ENCODE measurements around the gene HOMER3. TPM values are rescaled to one million over a fixed set of nuclear protein-coding genes. Genes with fewer than 3 reads are reported as not detected.
"Not testable (repeated sequence)": the region's sequence is repeated elsewhere in the genome, so short reads cannot be mapped to it uniquely, and the experiment has no call there.

HOMER3 gene
- total RNA-seq, 1 experiment from 2014 or later: 104 TPM

DNA sequence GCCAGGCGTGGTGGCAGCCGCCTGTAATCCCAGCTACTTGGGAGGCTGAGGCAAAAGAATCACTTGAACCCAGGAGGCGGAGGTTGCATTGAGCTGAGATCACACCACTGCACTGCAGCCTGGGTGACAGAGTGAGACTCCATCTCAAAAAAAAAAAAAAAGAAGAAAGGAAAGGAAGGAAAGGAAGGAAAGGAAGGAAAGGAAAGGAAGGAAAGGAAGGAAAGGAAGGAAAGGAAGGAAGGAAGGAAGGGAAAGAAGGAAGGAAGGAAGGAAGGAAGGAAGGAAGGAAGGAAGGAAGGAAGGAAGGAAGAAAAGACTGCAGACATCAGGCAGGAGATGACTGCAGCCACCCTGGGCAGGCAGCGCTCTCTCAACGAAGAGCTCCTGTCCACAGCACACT, 38.5 kb downstream of the HOMER3 start:
- not testable (repeated sequence) for DNase-seq (ENCODE audit: low spot score)

DNA sequence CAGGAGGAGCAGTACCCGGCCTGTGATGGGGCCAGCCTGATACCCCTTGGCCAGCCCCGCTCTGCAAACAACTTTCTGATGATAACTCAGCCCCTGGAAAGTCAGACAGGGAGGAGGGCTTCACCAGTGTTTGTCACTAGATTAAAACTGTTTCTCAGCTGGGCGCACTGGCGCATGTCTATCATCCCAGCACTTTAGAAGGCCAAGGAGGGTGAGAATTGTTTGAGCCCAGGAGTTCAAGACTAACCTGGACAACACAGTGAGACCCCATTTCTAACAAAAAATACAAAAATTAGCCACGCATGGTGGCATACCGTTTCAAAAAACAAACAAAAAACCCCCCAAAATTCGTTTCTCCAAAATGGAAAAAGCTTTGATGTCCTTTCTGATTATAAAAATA, 39.5 kb downstream of the HOMER3 start:
- DNase-seq (ENCODE audit: low spot score): no peak

DNA sequence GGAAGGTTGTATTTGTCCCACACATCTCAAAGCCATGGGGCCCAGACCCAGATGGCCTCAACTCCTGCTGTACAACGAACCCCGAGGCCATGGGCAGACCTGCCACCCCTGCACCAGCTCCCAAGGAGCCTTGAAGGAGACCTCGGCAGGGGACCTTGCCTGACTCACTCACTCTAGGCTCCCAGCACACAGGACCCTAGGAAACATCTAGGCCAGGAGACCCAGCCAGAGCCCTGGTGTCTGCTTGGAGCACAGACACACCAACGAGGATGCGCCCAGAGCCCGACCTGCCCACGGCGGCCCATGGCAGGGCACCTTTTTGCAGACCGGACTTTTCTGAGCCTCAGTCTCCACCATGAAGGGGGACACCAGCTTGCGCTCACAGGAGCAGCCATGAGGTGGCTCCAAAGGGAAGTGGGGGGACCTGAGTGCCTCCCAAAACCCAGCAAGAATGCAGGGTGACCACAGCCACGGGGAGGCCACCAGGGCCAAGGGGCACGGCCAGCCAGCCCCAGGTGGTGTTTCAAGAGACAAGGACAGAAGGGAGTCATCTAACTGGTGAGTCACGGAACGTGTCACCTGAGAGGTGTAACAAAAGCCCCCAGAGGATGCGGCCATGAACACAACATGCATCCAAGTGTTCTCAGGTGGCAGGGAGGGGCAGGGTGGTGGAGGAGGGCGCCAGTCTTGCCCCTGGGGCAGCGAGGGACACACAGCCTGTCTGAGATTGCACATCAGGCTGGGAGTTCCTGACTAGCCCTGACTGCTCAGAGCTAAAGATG, 40.1 kb downstream of the HOMER3 start:
- DNase-seq (ENCODE audit: low spot score): no peak

DNA sequence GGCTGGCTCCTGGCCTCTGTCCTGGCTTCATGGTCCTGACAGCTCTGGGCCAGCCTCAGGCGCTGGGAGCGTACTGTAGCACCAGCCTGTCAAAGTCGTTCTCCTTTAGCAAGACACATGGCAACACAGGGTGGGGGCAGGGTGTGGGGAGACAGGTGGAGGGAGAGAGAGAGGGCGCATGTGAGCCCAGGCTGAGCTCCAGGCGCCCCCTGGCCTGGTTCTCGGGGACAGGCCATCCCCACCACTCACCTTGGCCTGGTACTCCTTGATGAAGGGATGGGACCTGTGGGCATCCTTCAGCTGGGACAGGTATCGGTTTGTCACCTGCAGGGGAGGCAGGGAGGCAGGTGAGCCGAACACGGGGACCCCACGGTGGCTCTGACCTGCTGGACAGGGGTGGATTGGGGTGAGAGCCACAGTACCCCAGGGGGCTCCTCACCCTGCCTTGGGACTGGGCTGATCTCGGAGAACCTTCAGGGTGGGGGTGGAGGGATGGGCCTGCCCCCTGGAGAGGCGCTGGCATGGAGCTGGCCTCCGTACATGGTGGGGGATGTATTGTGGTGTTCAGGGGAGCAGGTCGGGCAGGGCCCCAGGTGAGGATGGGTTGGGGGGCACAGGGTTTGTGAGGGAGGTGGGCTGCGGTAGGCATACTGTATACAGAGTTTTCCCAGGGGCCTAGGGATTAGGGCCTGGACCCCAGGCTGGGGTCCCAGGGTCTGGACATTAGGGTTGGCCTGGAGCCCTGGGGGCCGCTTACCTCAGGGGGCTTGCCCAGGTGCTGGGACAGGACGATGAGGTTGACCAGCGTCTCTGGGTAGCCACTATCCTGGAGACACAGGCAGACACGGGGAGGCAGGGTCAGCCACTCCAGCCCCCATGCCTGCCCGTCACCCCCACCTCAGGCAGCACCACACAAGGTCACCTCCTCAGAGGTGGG, 41.1 kb downstream of the HOMER3 start:
- DNase-seq (ENCODE audit: low spot score): no peak

DNA sequence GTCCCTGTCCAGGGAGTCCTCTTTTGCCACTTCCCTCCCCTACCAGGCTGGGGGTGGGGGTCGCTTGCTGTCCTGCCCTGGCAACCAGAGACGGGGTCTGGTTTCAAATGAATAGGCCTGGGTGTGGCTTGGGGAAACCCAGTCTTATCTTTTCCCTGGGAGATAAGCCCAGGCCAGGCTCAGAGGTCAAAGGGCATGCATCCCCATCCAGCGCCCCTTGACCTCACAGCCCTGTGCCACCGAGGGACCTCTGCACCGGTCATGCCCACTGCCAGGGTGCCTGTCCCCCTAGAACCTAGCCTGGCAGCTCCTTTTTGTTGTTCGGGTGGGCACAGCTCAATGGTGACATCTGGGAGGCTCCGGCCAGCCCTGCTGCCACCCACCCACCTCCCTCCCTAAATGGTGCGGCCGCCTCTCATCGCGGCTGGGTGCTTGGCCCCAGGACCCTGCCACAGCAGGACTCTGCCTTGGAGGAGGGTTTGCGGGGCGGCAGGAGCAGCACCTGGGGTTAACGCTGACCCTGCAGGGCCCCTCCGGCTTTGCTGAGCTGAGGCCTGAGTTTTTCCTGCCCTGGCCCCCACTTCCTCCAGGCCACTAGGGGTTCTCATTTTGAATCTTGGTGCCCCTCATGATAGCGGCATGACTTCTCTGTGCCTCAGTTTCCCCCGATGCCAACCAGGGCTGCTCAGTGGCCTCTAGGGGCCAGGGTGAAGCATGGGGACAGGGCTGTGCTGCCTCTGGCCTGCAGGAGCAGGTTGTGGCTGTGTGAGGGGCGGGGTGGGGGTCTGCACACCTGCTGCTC, 42.2 kb downstream of the HOMER3 start:
- no peak for DNase-seq (ENCODE audit: low spot score)

DNA sequence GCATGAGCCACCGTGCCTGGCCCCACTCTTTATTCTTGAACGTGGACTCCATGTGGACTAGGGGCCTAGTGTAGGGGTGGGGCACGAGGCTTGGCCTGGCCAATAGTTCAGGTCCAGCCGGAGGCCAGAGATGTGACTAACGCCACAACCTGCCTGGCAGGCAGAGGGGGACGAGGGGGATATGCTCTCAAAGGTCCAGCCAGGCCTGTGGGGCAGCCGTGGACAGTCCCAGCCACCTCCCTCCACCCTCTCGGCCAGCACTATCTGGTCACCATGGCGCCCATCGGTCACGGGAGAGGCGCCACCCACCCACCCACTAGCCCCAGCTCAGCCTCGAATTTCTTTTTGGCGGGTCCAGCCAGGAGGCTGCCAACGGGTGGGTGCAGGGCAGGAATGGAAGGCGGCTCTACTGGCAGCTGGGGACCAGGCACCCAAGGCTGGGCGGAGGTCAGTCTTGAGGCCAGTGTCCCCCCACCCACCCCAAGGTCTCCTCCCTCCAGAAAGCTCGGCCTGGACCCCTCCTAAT, 42.9 kb downstream of the HOMER3 start:
- no peak for DNase-seq (ENCODE audit: low spot score)

DNA sequence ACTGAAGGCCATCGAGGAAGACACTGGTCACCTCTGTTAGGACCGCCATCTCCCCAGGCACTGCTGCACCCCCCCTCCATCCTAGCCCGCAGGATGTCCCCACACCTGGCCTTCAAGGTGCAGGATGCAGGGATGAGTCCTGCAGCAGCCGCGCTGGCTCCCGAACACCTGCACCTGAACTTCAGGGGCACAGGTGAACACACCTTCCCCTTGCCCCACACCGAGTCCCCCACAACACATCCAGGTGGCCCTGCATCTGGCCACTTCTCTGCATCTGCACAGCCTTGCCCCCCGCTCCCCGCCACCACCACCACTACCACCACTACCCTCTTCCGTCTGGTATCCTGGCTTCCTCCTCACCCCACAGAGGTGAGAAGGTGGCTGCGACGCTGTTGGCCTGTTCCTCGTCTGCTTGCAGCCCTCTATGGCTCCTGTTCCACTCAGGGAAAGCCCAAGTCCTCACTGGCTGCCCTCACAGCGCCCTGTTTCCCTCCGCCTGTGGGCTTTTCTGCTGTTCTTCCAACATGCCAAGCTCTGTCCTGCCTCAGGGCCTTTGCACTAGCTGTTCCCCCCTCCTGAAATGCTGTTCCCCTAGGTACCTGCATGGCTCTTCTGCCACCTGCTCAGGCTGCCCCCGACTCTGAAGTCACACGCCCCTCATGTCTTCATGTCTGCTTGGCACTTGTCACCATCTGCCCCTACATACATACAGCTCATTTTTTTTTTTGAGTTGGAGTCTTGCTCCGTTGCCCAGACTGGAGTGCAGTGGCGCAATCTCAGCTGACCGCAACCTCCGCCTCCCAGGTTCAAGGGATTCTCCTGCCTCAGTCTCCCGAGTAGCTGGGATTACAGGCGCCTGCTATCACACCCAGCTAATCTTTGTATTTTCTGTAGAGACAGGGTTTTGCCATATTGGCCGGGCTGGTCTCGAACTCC, 43.7 kb downstream of the HOMER3 start:
- DNase-seq (ENCODE audit: low spot score): no peak

DNA sequence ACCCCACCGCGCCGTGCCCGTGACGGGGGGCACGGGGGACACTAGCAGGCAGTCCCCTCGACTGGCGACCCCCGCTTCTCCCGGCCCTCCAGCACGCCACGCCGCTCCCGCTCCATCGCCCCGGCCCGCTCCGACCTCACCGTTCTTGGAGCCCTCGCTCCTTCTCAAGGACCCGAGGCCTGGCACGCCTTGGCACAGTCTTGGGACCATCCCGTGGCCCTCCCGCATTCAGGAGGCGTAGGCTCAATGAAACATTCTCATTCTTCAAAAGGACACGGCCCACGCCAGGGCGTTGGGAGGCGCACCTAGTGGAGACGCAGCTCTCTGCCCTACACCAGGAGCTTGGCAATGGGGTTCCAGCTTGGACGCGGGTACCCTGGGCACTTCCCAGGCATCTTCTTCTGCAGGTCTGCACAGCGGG, 44.6 kb downstream of the HOMER3 start:
- no peak for DNase-seq (ENCODE audit: low spot score)

DNA sequence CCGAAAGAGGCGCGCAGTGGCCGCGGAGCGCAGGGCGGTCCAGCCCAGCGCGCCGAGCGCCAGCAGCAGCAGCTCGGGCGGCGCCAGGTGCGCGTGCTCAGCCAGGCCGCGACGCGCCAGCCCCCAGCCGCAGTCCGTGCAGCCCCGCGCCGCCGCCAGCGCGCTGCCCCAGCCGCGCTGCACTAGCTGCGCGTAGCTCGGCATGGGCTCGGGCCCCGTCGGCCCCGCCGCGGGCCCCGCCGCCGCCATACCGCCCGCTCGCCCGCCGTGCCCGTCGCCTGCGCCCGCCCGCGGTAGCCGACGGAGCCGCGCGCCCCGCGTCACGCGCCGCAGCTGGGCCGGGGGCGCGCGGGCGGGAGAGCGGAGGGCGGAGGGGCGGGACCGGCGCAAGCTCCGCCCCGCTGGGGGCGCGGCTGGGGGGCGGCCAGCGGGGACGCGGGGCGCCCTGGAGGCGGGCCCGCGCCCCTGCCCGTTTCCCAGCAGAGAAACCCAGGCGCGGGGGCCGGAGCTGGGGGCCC, 45.1 kb downstream of the HOMER3 start, which contains the start of gene CERS1:
Gene CERS1, minus strand, starts transcription at position 335 of the 518 bp plus-strand sequence. Its CDS starts 86 bp downstream, at position 249.
- no peak for DNase-seq (ENCODE audit: low spot score)

DNA sequence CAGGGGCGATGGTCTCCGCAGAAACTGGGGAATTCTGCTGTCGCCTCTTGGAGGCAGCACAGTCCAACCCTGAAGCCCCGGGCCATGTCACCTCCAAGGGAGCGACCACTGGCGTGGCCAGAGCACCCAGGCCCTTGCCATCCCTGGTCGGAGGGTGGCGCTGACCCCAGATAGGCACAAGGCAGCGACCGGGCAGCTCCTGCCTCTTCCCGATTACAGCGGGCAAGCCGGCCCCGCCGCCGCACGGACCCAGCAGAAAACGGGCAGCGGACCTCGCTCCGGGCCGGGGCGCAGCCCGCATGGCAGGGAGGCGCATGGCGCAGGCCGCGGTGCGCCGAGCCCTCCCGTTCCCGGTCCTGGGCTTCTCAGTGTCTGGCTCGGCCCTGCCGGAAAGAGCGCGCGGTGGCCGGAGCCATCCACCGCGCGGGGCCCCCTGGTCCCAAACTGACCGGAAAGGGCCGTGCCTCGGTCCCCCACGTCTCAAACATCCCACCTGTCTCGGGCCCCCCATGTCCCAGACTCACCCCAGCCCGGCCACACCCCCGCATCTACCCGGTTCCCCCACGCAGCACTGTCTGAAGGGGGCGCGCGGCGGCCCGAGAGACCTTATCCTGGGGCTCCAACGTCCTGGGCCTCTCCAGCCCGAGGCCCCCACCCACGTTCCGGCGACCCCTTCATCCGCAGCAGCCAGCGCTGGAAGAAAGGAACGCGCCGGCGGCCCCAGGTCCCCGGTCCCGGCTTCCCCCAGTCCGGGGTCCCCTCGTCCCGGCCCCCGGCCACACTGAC, 45.8 kb downstream of the HOMER3 start:
- no peak for DNase-seq (ENCODE audit: low spot score)

DNA sequence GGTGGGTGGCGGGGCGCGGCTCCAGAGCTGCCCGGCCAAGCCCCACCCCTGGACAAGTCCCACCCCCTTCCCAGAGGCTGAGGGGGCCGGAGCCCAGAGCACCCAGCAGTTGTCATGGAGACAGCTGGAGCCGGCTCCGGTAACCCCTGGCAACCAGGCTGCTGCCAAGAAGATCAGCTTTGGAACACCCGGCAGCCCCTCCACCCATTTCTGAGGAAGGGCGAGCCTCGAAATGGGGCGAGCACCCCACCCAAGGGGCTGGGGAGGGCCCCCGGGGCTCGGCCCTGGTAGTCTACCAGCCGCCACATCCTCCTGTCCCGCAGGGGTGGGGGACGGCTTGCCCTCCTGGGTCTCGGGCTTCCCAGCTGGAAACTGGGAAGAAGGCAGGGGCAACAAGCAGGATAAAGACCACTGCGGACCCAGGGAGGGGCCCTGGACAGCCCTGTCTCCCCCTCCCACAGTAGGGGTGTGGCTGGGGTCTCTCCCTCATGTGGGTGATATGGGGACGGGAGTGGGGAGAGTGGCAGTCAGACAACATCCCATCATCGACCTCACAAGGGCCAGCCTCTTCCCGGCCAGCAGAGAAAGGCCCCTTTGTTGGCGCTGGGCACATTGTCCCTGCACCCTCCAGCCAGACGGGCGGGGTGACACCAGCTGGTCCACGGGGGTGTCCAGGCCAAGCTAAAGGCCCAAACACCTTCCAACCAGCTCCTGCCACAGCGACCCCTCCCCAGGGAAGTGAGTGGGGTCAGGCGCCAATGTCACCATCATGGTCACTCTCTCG, 46.6 kb downstream of the HOMER3 start:
- no peak for DNase-seq (ENCODE audit: low spot score)

DNA sequence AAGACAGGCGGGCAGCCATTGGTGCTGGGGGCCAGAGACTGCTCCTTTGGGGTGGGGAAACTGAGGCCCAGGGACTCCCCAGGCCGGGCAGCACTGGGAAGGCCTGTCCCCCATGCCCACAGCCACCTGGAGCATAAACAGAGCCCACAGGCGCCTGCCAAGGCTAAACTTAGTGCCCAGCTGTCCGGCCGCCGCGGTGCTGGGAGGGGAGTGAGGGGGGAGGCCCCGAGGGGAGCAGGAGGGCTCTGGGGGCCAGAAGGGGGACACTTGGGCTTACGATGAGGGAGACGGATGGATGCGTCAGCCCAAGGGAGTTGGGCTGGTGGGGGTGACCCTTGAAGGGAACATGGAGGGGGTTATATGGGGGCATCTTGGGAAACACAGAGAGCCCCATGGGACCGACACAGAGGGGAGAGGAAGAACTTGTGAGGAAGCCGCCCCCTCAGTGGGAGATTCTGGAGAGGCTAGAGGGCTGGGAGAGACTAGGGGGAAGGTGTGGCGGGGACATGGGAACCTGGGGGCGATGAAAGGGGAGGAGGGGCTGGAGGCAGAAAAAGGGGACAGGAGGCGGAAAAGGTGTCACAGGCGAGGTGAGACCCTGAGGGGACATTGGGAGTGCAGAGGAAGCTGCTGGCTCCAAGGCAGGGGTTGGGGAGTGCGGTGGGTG, 47.3 kb downstream of the HOMER3 start:
- DNase-seq (ENCODE audit: low spot score): no peak

DNA sequence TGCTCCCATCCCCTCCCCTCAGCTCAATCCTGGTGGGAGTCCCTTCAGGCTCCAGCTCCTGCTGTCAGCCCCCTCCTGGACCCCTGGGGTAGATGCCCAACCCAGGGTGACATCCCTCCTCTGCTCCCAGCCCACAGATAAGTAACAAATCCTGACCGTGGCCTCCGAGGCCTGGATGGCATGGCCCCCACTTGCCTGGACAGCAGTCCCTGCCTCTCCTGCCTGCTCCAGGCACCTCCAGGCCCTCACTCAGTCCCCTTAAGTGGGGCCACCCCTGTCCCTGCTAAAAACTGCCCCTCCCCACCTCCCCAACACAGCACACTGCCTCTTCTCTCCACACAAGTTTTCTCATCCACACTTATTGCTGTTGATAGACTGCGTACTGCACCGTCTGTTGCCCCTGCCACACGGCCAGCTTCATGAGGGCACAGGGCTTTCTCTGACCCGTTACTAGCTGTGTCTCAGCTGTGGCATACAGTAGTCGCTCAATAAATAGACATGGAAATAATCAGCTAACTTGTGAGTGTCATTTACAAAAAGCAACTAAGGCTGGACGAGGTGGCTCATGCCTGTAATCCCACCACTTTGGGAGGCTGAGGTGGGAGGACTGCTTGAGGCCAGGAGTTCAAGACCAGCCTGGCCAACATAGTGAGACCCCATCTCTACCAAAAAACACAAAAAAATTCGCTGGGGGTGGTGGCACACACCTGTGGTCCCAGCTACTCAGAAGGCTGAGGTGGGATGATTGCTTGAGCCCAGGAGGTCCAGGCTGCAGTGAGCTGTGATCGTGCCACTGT, 50.9 kb downstream of the HOMER3 start:
- DNase-seq (ENCODE audit: low spot score): no peak

DNA sequence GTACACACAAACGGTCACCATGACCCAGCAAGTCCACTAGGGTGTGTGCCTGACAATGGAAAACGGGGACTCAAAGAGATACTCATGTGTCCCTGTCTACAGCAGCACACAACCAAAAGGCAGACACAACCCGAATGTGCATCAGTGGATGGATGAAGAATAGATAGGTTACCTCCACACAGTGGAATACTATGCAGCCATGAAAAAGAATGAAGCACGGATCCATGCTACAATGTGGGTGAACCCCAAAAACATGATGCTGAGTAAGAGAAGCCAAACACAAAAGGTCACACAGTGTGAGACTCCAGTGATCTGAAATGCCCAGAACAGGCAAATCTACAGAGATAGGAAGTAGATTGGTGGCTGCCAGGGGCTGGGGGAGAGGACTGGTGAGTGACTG, 54.0 kb downstream of the HOMER3 start:
- no peak for DNase-seq (ENCODE audit: low spot score)

DNA sequence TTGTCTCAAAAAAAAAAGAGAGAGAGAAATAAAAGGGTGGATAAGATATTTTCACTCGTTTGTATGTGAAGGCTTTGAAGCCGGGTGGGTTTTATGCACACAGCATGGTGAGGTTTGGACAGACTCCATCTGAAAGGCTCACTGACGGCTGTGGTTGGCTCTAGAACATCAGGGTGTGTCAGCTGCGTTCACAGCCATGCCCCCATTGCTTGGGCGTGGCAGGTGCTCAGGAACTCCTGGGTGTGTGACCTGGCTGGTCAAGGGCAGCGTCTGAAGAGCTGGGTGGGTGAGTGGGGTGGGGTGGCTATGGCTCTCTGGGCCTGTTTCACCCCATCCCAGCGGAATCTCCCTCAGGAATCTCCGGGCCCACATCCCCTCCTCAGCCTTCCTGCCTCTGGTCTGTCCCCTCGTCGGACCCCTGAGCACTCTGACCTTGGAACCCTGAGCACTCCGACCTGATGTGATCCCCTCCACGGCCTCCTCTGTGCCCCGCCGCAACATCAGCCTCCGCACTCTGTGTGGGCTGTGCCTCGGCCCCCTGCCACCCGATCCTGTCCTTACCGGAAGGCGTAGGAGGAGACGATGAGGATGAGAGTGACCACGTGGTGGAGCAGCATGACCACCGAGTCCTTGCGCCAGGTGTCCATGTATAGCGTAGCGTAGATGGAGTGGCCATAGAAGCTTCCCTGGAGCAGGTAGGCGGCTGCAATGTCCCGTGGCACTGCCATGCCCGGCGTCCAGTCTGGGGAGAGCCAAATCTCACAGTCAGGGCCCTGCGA, 57.3 kb downstream of the HOMER3 start:
- DNase-seq (ENCODE audit: low spot score): no peak

DNA sequence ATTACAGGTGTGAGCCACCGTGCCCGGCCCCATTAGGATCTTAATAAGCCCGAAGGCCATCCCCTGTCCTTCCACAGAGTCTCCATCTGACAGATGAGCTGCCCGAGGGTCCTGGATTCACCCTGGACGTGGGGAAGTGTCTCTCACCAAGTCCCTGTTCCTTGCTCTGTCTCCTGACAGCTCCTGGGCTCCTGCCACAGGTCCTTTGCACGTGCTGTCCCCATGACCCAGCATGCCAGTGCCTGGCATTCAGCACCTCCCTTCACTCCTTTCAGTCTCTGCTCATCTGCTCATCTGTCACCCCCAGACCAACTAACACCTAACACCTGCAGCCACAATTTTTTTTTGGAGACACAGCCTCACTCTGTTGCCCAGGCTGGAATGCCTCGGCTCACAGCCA, 59.5 kb downstream of the HOMER3 start:
- no peak for DNase-seq (ENCODE audit: low spot score)
